ENCODE measurements around the gene AANAT.

Gene AANAT

DNA sequence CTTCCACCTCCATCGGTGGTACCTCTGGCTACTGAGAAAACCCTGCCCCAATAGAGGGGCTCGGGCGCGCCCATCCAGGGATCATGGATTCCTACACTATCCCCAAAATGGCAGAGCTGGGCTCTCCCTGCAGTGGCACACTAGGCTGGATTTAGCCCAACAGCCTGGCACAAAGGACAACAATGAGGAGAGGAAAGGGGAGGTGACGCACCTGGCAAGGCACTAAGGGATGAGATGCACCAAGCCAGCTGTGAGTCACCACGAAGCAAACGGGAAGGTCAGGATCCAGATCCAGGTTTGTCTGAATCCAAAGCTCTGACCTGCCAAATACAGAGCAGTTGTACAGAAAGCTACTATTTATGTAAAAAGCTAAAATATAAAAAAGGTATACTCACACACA is 32.5 kb upstream of the AANAT start:
- peaks cover 9% of the 10 kb centered on the region for H3K36me3 Mint-ChIP-seq (ENCODE audit: insufficient read depth)
- DNase-seq: no peak
- H3K9me3 Mint-ChIP-seq: no peaks in the 10 kb centered on the region
- H3K27me3 Mint-ChIP-seq: no peaks in the 10 kb centered on the region
- H3K27ac Mint-ChIP-seq: no peak overlapping the region
- no peak overlapping the region for H3K4me3 Mint-ChIP-seq
- H3K4me1 Mint-ChIP-seq (ENCODE audit: low read depth in 2 of 2): peaks cover 11 to 41% of the 10 kb centered on the region in 2 donors
- ATAC-seq (replicated peaks): no peak

DNA sequence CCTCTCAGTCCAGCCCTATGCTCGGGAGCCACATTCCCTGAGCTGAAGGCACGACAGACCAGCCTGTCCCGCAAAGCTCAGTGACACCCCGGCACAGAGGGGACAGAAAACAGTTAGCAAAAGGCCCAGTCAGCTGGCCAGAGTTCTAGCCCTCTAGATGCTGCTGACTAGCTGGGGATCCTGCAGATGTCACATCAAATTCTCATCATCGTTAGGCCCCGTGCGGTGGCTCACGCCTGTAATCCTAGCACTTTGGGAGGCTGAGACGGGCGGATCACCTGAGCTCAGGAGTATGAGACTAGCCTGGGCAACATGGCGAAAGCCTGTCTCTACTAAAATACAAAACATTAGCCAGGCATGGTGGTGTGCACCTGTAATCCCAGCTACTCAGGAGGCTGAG is 31.7 kb upstream of the AANAT start:
- no peak overlapping the region for H3K4me3 Mint-ChIP-seq
- H3K36me3 Mint-ChIP-seq (ENCODE audit: insufficient read depth): peaks cover 9% of the 10 kb centered on the region
- H3K27me3 Mint-ChIP-seq: no peaks in the 10 kb centered on the region
- no peak for DNase-seq
- peaks cover 11 to 39% of the 10 kb centered on the region in 2 donors for H3K4me1 Mint-ChIP-seq (ENCODE audit: low read depth in 2 of 2)
- H3K27ac Mint-ChIP-seq: no peak overlapping the region
- no peaks in the 10 kb centered on the region for H3K9me3 Mint-ChIP-seq
- no peak for ATAC-seq (replicated peaks)

GRCh38 chr17:76437467-76438402 is 29.7 kb upstream of the AANAT start:
- Mint-ChIP-seq H3K36me3 (ENCODE audit: insufficient read depth) (peaks cover 9% of the 10 kb centered on the region), H3K4me1 (ENCODE audit: low read depth in 2 of 2) (peaks cover 22 to 47% of the 10 kb centered on the region in 2 donors), H3K27ac (no peak overlapping the region)

GRCh38 chr17:76438906-76439305 is 28.5 kb upstream of the AANAT start:
- DNase-seq (no peak), ATAC-seq (replicated peaks) (no peak)
- Mint-ChIP-seq H3K4me3 (no peak overlapping the region), H3K27me3 (no peaks in the 10 kb centered on the region), H3K9me3 (no peaks in the 10 kb centered on the region), H3K4me1 (ENCODE audit: low read depth in 2 of 2) (peaks cover 29 to 45% of the 10 kb centered on the region in 2 donors), H3K27ac (peak overlapping the region in 1 of 2 donors; percentile 49), H3K36me3 (ENCODE audit: insufficient read depth) (peaks cover 9% of the 10 kb centered on the region)

More at GRCh38 chr17:76437467-76438402, 29.7 kb upstream of the AANAT start:
- DNase-seq (no peak), ATAC-seq (replicated peaks) (no peak)
- no peaks in the 10 kb centered on the region for H3K27me3 Mint-ChIP-seq
- H3K4me3 Mint-ChIP-seq: no peak overlapping the region
- H3K9me3 Mint-ChIP-seq: no peaks in the 10 kb centered on the region

- H3K4me1 Mint-ChIP-seq (ENCODE audit: low read depth in 2 of 2): peaks cover 34 to 42% of the 10 kb centered on the region in 2 donors
- H3K4me3 Mint-ChIP-seq: no peak overlapping the region
- no peak for ATAC-seq (replicated peaks)
- H3K9me3 Mint-ChIP-seq: no peaks in the 10 kb centered on the region
- no peaks in the 10 kb centered on the region for H3K27me3 Mint-ChIP-seq
- H3K27ac Mint-ChIP-seq: peak overlapping the region; percentile 1 to 49
- H3K36me3 Mint-ChIP-seq (ENCODE audit: insufficient read depth): peaks cover 7% of the 10 kb centered on the region
- no peak for DNase-seq
These were observed 28.0 kb upstream of the AANAT start for GRCh38 chr17:76439314-76439928.

DNA sequence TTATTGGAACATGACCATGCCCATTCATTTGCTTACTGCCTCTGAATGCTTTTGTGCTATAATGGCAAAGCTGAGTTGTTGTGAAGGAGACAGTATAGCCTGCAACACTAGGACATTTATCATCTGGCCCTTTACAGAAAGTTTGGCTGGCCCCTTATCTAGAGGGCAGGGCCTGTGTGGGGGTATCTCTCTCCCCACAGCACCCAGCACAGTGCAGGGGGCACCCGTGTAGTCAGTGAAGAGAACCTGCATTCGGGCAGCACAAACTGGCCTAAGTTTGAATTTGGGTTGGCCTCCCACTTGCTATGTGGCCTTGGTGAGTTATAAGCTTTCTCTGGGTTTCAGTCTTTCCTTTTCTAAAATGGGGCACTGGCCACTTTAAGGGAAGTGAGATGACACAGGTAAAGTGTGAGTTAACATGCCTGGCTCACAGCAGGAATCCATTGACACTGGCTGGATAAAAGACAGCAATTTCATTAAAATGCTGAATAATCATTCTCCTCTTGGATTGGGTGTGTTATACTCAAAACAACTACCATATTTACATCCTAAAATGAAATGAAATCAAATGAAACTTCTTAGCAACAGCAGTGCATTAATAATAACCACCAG is 26.5 kb upstream of the AANAT start:
- Mint-ChIP-seq H3K4me1 (ENCODE audit: low read depth in 2 of 2) (peaks cover 39 to 52% of the 10 kb centered on the region in 2 donors), H3K4me3 (no peak overlapping the region), H3K9me3 (no peaks in the 10 kb centered on the region), H3K27me3 (no peaks in the 10 kb centered on the region), H3K36me3 (ENCODE audit: insufficient read depth) (peaks cover 3% of the 10 kb centered on the region), H3K27ac (no peak overlapping the region)
- DNase-seq: no peak
- no peak for ATAC-seq (replicated peaks)

DNA sequence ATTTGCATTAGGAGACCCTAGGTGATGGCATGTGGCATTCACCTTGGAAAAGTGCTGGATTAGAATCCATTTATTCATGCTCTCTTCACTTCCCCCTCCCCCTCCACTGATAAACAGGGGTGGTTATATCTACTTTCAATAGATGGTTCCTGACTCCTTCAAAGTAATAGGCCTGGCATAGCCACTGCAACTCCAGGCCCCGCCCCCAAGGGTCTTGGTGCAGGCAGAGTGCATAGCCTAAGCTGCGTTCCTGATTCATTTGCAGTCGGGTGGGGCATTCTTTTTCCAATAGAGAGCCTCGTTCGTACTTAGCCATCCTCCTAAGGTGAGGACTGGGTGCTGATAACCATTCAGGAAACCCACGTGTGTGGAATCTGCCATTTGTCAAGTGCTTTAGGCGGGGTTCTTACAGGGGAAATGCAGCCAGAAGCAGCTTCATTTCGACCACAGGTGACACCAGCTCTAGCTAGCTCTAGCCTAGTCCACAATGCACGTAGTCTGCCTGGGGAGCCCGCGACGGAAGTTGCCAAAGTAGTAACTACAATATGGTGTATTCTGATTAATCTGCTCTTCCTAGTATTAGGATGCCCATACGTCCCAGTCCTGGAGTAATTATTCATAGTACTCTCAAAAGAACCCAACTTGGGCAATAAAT is 25.6 kb upstream of the AANAT start:
- Mint-ChIP-seq H3K4me3 (no peak overlapping the region), H3K27ac (peak overlapping the region in 1 of 2 donors; percentile 34), H3K27me3 (no peaks in the 10 kb centered on the region), H3K4me1 (ENCODE audit: low read depth in 2 of 2) (peaks cover 46 to 53% of the 10 kb centered on the region in 2 donors), H3K36me3 (ENCODE audit: insufficient read depth) (peaks cover 3% of the 10 kb centered on the region), H3K9me3 (no peaks in the 10 kb centered on the region)
- ATAC-seq (replicated peaks) (peak; percentile 42), DNase-seq (no peak)

DNA sequence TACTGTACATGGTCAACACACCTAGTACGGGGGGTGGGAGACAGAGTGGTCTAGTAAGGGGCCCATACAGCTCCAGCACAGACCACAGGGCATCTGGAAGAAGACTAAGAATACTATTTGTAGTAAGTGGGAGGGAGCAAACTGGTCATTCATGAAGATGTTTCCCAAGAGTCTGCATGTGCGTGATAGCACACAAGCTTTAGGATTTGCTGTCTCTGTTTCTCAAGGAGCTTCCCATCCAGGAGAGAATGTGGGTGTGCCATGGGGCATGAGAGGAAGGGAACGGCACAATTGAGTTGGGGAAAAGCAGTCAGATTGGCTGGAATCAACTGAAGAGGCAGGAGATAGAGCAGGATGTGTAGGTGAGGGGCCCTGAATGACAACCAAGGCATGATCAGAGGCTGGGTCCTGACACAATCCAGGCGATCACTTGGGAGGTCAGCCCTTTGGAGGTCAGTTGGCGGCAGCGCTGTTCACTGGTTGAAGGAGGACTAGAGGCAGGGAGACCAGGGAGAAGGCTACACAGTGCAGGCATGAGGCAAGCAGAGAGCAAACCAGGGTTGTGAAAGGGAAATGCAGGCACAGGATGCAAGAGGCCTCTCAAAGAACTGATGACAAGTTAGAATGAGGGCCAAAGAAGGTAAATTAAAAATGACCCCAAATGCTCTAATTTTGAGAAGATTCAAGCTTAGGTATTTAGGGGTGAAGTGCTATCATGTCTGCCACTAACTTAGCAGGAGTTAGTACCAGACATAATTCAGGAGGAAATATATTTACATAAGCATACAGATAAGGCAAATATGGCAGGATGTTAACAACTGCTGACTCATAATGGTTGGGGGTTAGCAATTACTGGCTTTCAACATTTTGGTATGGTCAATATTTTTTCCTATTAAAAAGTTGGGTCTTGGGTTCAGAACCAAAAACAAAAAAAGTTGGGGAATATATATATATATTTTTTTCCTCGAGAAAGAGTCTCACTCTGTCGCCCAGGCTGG is 24.8 kb upstream of the AANAT start:
- no peaks in the 10 kb centered on the region for H3K9me3 Mint-ChIP-seq
- H3K27ac Mint-ChIP-seq: peak overlapping the region in 1 of 2 donors; percentile 36
- no peak for ATAC-seq (replicated peaks)
- H3K36me3 Mint-ChIP-seq (ENCODE audit: insufficient read depth): peaks cover 2% of the 10 kb centered on the region
- DNase-seq: no peak
- no peaks in the 10 kb centered on the region for H3K27me3 Mint-ChIP-seq
- H3K4me3 Mint-ChIP-seq: no peak overlapping the region
- H3K4me1 Mint-ChIP-seq (ENCODE audit: low read depth in 2 of 2): peaks cover 52 to 55% of the 10 kb centered on the region in 2 donors

DNA sequence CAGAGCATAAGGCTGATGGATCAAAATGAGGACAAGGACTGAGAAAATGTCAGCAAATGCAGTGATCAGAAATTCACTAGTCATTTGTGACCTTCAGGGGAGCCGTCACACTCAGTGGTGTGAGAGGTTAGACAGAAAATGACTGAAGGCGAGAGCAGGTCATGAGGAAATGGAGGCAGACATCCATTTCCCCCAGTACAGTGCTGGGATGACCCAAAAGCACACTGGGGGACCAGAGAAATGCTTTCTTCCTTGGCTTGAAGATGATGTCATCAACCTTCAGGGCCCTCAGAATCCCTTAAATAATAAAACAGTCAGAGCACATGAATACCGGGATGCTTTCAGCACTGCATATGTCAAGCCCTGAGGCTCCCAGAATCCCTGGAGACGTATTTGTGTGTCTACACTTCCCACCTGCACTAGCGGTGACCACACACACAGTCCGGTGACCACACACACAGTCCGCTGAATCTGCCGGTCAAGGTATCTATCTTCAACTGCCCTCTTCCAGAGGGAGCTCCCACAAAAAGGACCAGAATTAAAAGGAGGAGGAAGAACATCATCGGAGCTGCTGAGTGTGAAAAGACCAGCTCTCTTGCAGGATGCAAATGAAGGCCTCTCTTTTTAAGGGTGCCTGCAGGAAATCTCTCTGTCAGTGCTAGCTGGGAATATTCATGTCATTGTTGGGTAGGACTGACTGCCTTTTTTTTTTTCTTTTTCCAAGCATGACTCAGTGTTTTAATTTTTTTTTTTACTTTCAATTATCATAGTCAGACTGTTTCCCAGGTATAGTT is 22.7 kb upstream of the AANAT start:
- no peaks in the 10 kb centered on the region for H3K27me3 Mint-ChIP-seq
- DNase-seq (no peak), ATAC-seq (replicated peaks) (no peak)
- H3K27ac Mint-ChIP-seq: peak overlapping the region in 1 of 2 donors; percentile 67
- H3K9me3 Mint-ChIP-seq: no peaks in the 10 kb centered on the region
- peaks cover 56 to 58% of the 10 kb centered on the region in 2 donors for H3K4me1 Mint-ChIP-seq (ENCODE audit: low read depth in 2 of 2)
- peaks cover 7% of the 10 kb centered on the region for H3K36me3 Mint-ChIP-seq (ENCODE audit: insufficient read depth)
- H3K4me3 Mint-ChIP-seq: no peak overlapping the region

DNA sequence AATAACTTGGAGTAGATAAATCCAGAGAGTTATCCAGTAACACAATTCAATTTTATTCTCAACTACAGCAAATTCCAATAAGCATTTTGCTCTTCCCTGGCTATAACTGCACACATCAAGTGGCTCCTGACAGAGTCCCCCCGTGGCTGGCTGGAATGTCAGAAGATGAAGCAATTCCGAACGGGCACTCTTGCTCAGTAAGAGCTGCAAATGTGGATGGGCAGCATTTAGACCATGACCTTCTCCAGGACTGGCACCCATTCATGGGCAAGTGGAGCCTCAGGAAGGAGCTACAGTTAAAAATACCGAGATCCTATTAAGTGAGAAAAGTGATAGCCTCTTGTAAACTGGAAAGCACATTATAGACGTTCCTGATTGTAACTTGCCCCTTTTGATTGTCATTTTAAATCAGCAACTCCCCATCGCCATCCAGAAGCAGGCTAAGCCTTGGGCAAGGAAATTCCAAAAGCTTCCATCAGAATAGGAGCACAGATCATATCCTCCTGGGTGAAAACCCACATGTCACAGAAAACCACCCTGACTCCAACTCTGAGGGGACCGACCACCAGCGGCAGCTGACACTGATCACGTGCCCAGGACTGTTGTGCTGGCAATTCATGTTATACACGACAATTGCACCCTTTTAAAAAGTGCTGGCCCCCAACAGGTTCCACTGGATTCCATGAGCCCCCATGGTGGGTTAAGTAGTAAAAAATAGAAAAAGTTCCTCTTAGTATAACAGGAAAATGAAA is 21.5 kb upstream of the AANAT start:
- H3K4me3 Mint-ChIP-seq: no peak overlapping the region
- DNase-seq (no peak), ATAC-seq (replicated peaks) (no peak)
- no peaks in the 10 kb centered on the region for H3K27me3 Mint-ChIP-seq
- H3K27ac Mint-ChIP-seq: no peak overlapping the region
- H3K4me1 Mint-ChIP-seq (ENCODE audit: low read depth in 2 of 2): peaks cover 62 to 64% of the 10 kb centered on the region in 2 donors
- H3K36me3 Mint-ChIP-seq (ENCODE audit: insufficient read depth): peaks cover 7% of the 10 kb centered on the region
- H3K9me3 Mint-ChIP-seq: no peaks in the 10 kb centered on the region

GRCh38 chr17:76446449-76447231 is 20.8 kb upstream of the AANAT start:
- no peak overlapping the region for H3K27ac Mint-ChIP-seq
- peaks cover 65 to 68% of the 10 kb centered on the region in 2 donors for H3K4me1 Mint-ChIP-seq (ENCODE audit: low read depth in 2 of 2)
- H3K27me3 Mint-ChIP-seq: no peaks in the 10 kb centered on the region
- DNase-seq (no peak), ATAC-seq (replicated peaks) (no peak)
- H3K9me3 Mint-ChIP-seq: no peaks in the 10 kb centered on the region
- no peak overlapping the region for H3K4me3 Mint-ChIP-seq
- peaks cover 7% of the 10 kb centered on the region for H3K36me3 Mint-ChIP-seq (ENCODE audit: insufficient read depth)
